ENCODE data around the gene CDK18.

CDK18 gene

DNA sequence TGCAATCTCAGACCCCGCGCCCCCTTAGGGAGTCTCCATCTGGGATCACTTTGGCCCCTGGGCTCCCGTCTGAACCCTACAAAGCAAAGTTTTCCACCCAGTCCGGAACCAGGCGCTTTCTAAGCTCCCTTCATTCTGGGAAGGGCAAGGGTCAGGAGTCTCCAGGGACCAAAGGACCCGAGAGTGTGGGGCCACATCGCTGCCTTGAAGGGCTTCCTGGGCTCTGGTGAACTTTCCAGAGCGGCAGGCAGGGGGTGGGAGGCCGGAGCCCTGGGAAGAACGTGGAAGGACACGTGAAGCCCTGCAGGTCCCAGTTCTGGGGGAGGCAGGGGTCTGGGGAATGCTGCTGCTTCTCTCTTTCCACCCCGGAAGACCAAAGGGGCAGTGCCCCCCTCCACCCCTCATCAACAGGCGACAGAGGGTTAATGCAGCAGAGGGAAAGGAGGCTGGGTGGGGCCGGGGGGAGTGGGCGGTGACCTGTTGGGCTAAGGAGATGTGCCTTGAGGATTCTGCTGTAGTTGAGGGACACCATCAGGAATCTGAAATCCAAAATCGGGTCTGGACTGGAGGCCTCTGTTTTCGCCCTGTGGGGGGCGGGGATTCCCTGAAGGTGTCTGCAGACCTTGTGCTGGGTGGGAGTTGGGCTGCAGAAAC lies 734 bp downstream of the CDK18 start:
- DNase-seq (ENCODE audit: low read depth in 2 of 2) = no peak

DNA sequence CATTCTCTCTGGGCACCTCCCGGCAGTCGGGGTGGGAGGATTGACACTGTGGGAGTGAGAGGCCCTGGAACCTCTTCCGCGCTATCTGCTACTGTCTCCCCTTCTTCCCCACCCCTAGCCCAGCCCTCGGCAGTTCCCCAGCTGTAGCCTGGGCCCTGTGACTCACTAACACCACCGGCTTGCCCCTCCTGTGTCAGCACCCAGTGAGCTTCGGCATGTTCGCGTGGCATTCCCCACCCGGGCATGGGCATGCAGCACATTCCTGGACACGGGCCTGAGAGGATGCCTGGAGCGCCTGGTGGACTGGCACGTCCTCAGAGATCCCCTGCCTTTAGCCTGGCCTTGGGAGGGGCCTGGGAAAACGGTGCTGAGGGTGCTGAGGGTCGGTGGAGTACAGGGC lies 1.3 kb downstream of the CDK18 start:
- DNase-seq (ENCODE audit: low read depth in 2 of 2) = no peak

DNA sequence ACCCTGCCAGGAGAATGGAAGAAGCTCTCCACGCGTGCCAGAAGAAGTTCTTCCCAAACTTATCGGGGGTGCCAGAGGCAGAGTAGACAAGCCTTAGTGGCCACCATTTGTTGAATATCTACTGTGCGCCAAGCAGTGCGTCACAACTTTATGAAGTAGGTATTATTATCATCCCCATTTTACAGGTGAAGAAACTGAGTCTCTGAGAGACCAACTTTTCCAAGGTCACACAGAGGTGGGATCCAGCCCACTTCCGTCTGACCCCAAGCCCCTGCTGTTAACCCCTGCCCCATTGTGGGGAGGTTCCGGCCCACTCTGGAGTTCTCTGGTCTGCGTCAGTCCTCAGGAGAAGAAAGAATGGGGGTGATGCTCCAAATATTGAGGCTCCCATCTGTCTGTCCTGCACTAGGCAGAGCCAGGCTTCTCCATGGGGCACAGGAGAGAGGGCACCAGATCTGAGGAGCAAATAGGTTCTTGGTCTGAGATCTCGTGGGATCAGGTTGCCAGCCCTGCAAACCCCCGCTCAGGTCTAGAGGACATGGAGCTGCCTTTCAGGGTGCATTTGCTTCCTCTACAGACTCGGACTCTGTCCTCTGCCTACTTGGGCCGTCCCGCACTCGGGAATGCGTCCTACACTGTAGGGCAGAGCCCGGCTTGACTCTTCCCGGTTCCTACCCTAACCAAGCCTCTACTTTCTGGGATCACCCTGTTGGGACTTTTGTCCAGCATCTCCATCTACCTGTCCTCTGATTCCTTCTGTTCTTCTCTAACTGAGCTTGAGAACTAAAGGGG lies 2.1 kb downstream of the CDK18 start:
- DNase-seq (ENCODE audit: low read depth in 2 of 2) = no peak

DNA sequence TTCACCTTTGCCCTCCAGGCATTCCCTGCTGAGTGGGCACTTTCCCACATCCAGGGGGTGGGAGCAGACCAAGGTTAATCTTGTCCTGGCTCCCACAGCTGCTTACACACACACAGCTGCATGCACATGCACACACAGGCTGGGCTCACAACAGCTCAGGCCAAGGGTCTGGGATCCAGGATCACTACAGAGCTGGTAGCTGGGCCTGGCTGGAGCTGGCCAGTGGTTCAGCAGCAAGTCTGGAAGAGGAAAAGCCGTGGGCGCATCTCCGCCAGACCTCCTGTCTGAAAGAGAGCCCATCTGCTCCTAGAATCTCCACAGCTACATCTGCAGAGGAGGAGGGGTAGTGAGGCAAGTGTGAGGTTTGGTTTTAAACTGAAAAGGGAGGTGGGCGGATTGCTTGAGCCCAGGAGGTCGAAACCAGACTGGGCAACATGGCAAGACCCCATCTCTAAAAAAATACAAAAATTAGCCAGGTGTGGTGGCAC lies 3.8 kb downstream of the CDK18 start:
- DNase-seq (ENCODE audit: low read depth in 2 of 2) = no peak

DNA sequence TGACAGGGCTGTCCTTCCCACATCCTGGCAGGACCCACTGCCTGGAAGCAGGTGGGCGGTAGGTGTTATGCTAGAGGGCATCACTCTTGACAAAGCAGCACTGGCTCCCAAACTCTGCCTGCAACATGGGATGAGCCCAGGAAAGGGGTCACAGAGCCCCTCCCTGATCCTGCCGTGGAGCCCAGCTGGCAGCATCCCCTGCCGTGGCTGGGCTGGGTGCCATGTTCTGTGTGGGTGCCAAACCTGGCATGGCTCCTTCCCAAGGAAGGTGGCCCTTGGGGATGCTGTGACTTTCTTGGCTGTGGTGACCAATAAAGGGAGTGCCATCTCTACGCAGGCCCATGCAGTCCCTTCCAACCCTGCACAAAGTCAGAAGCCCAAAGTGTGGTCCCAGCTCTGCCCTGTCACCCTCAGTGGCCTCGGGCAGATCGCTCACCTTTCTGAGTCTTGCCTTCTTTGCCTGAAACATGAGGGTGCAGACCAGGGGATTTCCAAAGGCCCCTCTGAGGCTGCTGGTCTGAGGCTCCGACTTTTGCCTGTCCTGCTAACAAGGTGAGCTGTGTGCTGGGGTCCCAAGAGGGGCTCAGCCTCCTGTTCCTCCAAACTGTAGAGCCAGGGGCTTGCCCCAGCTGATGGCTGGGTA lies 6.0 kb downstream of the CDK18 start:
- DNase-seq (ENCODE audit: low read depth in 2 of 2) = no peak

DNA sequence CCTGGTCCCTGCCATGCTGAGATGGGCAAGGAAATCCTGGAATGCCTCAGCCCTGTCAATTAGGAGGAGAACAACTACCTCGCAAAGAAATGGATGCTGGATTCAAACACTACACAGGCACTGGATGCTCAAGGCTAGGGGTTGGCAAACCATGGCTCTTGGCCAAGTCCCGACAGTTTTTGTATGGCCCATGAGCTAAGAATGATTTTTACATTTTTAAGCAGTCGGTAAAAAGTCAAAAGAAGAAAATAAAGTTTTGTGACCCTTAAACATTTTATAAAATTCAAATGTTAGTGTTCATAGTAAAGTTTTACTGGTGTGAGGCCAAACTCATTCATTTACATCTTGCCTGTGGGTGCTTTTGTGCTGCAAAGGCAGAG lies 6.5 kb downstream of the CDK18 start:
- no peak for DNase-seq (ENCODE audit: low read depth in 2 of 2)

DNA sequence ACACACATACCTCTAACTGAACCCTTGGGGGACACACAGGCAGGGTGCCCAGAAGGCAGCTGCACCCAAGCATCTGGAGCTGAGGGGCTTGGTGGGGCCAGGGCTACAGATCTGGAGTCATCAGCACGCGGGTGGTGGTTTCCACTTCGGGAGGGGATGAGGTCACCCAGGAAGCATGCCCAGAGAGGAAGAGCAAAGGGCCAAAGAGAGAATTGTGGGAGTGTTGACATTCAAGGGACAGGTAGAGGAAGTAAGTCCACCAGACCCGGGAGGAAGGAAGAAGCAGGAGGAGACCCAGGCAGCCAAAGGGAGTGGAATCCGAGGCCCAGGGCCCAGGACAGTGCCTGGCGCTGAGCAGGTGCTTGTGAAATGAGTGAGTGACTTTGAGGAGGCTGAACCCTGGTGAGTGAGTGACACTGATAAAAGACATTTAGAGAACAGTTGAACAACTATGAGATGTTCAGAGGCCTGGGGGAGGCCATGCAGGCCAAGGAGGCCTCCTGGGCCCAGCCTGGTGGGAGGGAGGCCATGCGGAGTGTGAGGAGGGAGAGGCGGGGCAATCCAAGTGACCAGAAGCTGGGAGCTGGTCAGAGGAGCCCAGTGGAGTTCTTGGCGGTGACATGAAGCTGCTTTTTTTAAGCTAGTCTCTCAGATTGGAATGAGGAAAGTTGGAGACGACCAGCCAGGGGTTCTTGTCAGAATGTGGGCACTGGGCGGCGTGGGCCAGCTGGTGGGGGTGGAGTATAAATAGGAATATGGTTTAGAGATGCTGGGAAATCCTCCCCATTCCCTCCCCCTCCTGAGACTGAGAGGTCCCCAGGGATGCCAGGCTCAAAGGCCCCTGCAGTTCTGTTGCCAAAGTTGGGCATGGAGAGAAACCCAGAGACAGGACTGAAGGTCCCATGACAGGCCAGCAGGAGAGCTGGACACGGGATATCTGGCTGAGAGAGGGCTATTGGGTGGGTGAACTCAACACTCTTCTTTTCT lies 7.9 kb downstream of the CDK18 start:
- DNase-seq (ENCODE audit: low read depth in 2 of 2) = no peak

DNA sequence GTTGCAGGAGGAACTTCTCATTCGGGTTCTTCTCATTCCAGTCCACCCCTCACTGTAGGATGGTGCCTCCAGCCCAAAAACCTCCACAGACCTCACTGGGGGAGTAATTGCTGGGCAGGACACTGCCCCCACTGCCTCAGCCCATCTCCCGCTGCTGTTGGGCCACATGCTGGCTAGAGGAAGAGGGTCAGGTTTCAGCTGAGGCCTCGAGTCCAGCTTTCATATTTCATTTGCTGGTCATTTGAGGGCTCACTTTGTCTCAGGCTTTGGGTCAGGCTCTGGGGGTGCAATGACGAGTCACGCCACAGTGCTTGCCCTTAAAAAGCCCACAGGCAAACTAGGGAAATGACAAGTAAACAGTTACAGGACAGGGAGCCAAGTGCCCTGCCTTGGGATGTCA lies 9.3 kb downstream of the CDK18 start:
- no peak for DNase-seq (ENCODE audit: low read depth in 2 of 2)

DNA sequence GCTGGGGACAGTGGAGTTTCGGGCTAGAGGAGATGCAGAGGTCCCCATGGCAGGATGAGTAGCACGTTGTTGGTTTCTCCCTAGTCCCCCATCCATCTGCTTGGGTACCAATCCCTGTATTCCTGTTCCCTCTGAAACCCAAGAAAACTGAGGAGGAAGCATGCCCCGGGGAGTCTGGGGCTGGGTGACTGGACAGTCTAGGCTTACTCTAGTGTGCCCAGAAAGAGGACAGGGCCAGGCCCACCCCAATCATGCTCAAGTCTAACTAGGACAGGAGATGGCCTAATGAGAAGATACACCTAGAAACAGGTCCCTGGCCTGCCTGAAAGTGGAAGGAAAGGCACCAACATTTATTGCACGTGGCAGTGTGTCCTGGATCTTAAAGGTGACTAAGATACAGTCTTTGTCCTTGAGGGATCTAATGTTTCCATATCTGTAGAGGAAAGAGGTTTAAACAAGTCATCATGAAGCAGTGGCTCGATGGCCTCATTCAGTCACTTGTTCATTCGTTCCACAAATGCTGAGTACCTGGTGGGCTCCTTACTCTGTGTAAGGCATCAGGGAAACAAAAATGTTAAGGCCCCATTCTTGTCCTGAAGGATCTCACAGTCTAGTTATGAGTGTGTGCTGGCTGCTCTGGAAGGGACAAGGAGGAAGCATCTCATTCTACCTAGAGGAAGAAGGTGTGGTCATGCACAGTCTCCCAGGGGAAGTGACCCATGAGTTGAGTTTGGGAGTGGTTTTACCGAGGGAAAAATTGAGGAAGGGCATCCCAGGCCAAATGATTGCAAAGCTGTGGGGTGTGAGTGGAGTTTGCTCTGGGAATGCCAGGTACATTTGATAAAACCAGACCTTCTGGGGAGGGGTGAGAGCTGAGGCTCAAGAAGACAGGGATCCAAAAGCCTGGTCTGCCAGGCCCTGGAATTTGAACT lies 10.0 kb downstream of the CDK18 start:
- no peak for DNase-seq (ENCODE audit: low read depth in 2 of 2)

DNA sequence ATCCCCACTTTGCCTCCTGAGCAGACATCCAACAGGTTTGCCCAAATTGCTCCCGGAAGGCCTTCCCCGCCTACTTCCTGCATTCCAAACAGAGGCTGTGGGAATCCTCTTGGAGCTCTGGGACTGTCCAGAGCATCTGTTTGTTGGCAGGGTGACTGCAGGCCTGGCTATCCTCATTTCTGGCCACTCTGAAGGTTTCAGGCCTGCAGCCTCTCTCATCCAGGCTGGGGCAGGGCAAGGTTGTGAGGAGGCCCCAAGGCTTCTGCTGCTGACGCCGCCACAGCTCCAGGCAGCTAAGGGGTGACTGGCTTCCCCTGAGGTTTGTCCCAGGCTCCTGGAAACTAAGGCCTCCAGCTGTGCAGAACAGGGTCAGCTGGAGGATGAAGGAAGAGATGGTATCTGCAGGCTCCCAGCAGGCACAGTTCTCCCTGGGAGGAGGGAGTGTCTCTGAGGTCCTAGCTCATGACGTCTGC lies 11.3 kb downstream of the CDK18 start:
- DNase-seq (ENCODE audit: low read depth in 2 of 2) = no peak

DNA sequence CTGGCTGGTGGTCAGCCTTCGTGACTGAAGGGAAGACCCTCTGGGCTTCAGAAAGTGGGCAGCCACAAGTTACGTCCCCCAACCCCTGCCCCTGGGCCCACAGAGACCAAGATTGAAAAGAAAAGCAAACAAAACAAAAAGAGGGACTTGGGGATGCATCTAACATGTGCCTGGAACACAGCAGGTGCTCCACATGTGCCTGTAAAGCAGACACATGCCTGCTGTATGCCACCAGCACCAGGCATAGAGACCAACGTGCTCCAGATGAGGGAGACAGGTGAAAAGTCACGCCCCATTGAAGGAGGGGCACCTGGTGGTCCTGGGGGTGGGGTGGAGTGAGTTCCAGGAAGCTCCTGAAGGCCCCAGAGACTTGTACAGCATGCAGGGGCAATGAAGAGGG lies 11.9 kb downstream of the CDK18 start:
- no peak for DNase-seq (ENCODE audit: low read depth in 2 of 2)

DNA sequence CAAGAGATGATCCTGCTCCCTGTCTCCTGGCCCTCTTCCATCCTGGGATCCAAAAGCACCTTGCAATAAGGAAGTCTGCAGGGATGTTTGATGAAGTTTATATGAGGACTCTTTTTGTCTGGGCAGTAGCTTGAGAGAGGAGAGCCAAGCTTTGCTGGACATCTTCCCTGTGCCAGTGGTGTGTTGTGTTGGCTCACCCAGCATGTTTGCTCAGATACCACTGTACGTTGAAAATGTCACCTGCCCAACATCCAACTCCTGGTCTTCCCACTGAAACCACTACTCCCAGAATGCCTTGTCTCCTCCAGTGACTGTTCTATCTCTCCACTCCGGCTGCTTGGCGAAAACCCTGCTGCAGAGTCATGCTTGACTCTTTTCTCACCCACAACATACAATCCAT lies 12.8 kb downstream of the CDK18 start:
- no peak for DNase-seq (ENCODE audit: low read depth in 2 of 2)

DNA sequence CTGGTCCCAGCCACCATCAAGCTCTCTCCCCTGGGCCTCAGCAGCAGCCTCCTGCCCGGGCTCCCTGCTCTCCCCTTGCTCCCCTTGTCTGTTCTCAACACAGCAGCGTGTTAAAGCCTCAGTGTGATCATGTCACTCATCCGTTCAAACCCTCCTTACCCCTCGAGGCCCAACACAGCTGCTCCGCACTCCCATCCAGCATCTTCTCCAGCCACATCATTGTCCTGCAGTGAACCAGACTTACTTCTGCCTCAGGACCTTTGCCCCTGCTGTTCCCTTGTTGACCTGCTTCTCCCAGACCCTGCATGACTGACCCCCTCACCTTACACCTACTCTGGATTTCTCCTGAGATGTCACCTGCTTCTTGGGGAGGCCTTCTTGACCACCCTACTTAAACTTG lies 13.3 kb downstream of the CDK18 start:
- DNase-seq (ENCODE audit: low read depth in 2 of 2) = no peak

DNA sequence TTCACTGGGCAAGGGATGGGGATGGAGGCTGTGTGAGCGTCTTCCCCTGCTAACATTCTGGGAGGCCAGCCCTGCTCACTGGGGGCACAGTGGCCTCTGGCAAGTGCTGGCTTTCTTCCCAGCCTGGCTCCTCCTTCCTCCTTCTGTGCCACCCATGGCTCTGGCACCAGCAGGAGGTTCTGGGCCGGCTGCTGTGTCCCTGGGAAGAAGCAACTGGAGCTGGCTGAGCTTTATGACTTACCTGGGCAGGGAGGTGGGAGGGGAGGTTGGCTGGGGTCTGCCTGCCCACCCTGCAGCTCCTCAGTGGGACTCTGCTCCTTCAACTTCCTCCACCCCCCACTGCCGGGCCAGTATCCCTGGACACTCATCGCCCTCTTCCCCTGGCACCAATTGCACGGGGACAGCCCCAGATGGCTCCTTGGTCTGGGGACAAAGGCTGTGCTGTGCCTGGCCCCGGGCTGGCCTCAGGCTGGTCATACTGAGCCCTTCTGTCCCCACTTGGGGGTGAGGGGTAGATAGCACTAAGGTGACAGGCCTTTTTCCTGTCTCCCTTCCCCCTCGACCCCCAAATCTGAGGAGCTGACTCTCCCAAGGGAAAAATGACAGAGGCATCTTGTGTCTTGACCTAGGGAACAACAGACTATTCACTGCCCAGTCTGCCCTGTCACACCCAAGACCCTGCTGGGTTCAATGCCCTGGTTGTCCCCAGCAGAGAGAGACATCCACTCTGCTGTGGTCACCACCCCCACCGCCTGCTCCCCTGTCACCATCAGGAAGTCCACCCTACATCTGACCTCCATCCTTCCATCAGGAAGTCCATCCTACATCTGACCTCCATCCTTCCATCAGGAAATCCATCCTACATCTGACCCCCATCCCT lies 14.4 kb downstream of the CDK18 start:
- no peak for DNase-seq (ENCODE audit: low read depth in 2 of 2)

DNA sequence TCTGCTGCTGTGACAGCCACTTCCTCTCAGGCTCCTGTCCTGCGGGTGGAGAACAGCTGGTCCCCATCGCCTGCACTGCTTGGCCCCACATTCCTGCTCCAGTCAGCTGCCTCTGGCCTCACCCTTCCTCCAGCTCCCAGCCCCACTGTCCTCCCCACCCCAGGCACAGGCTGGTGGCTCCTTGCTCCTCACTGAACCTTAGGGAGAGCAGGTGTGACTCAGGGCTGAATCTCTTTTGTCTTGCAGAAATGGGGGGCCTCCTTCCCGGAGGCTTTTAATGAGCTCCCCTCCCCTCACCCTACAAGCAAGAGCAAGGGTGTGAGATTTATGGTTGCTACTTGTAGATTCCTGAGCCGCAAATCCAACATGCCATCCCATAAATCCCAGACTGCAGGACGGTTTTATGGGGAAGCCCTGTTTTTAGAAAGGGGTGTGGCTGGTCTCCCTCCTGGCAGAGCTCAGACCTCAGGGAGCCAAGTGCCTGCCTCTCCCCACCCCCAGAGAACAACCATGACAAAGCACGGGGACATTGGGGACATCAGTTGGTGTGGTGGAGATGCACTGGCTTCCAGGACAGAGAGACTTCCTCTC lies 15.2 kb downstream of the CDK18 start:
- DNase-seq (ENCODE audit: low read depth in 2 of 2) = no peak

DNA sequence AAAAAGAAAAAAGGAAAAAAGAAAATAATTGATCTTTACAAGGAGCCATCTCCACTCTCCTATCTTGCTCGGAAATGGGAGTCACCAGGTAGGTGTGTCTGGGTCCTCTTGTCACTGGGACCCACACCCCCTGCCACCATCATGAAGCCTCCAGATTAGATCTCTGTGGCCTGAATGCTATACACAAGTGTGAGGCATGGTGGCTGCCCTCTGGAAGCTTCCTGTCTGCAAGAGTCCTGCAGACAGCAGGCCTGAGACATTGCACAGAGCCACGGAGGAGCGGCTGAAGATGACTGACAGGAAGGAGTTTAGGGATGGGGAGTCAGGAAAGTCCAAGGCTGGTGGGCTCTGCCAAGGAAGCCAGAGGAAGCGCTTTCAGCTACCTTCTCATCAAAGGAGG lies 16.2 kb downstream of the CDK18 start:
- DNase-seq (ENCODE audit: low read depth in 2 of 2) = no peak

DNA sequence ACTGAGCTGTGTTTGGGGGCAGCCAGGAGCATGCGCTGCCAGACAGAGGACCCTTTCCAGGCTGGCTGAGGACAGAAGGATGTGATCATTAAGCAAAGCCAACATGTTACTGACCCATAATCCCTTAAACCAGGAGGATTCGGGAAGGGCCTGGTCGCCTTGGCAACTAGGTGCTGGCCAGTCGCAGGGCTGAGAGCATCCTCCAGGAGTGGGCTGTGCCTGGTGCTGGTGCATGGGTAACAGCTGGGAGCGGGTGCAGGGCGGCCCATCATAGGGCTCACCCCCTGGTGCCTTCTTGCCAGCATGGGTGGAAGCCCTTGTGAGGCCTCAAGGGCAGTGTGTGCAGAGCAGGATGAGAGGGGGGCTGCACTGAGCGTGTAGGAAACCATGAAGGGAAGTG lies 17.2 kb downstream of the CDK18 start:
- DNase-seq (ENCODE audit: low read depth in 2 of 2) = no peak

DNA sequence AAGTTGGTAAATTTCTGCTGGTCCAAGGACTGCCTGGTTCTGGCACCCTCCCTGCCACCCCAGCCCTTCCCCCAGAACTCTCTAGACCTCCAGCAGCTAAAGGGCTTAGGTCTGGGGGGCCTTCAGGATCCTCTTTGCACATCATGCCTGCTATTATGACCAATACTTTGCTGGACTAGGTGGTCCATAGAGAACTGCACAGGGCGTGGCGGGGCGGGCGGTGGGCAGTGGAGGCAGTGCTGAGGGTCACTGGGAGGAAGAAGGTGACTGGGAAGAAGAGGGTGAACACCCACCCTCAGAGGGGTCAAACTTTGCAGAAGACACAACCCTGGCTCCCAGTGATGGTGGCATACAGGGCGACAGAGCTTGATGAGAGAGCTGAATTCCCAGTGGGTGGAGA lies 18.2 kb downstream of the CDK18 start:
- DNase-seq (ENCODE audit: low read depth in 2 of 2) = no peak

DNA sequence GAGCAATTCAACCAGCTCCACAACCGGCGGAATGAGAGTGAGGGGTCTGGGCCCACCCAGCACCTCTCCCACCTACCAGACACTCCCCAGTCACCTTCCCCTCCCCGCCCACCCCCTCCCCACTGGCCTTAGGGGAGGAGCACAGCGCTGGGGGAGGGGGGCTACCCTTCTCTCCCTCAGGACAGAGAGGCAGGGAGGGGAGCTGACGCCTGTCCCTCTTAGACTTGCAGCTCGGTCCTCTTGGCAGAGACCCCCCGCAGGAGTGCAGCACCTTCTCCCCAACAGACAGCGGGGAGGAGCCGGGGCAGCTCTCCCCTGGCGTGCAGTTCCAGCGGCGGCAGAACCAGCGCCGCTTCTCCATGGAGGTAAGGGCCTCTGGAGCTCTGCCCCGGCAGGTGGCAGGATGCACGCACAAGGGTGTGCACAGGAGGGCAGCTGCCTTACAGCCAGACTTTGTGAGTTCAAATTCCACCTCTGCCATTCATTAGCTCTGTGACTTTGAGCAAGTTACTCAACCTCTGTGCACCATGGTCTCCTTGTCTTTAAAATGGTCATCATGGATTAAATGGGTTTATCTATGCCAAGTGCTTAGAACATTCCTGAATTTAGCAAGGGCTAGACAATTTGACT lies 18.9 kb downstream of the CDK18 start:
- DNase-seq (ENCODE audit: low read depth in 2 of 2) = no peak

Measured in stimulated activated CD4-positive, alpha-beta T cell treated with anti-CD3 and anti-CD28 coated beads, Interleukin-1b, Interleukin-23, amount 100 ng/mL, for 4 hours (primary cell).